ENCODE data around the gene ITIH3. TPM values are rescaled to one million over a fixed set of nuclear protein-coding genes. Genes with fewer than 3 reads are reported as not detected.
A peak's percentile ranks its signal among the peaks of the same experiment; 100 is the strongest.

Gene ITIH3
- total and polyA plus RNA-seq, 2 experiments from 2014 or later, result 63.3 to 66.9 TPM

GRCh38 chr3:52779011-52779836 lies 15.4 kb upstream of the ITIH3 start:
- TF ChIP-seq CTCF (IDR thresholded peaks at IDR 0.05; ENCODE audit: poor library complexity), result no peak
- TF ChIP-seq EZH2phosphoT487 (IDR thresholded peaks at IDR 0.05; ENCODE audit: low read depth, severe bottlenecking, unreplicated experiment), result no peak
- no peak for TF ChIP-seq EZH2 (IDR thresholded peaks at IDR 0.05; ENCODE audit: borderline replicate concordance)
- H3K27me3 ChIP-seq, result no peaks in the 10 kb centered on the region
- no peak for DNase-seq (ENCODE audit: low spot score)

GRCh38 chr3:52779837-52780585 lies 14.6 kb upstream of the ITIH3 start:
- H3K4me3 ChIP-seq, result no peak overlapping the region
- no peaks in the 10 kb centered on the region for H3K27me3 ChIP-seq
- peak; percentile 1 for DNase-seq (ENCODE audit: low spot score)
- no peak overlapping the region for H3K27ac ChIP-seq
- no peaks in the 10 kb centered on the region for H3K79me2 ChIP-seq
- H3K4me1 ChIP-seq (ENCODE audit: insufficient read depth), result peaks cover 16% of the 10 kb centered on the region
- H4K20me1 ChIP-seq (ENCODE audit: insufficient read depth, poor library complexity, severe bottlenecking), result no peaks in the 10 kb centered on the region
- H3K36me3 ChIP-seq (replicated peaks; ENCODE audit: insufficient read depth, low read depth), result no peaks in the 10 kb centered on the region
- H3K9me3 ChIP-seq (ENCODE audit: low read depth), result no peaks in the 10 kb centered on the region
- no peaks in the 10 kb centered on the region for H3K9me2 ChIP-seq (replicated peaks; ENCODE audit: insufficient read depth)
- 96% methylated on average over 8 of the region's 8 CpGs for WGBS (ENCODE audit: low lambda C conversion rate, missing lambda C conversion rate)
- no peak overlapping the region for H2AFZ ChIP-seq
- H3K4me2 ChIP-seq, result no peak overlapping the region
- TF ChIP-seq EZH2phosphoT487 (IDR thresholded peaks at IDR 0.05; ENCODE audit: low read depth, severe bottlenecking, unreplicated experiment) (no peak), CTCF (IDR thresholded peaks at IDR 0.05; ENCODE audit: poor library complexity) (no peak)

More at GRCh38 chr3:52779011-52779836, 15.4 kb upstream of the ITIH3 start:
- Histone ChIP-seq H2AFZ (no peak overlapping the region), H3K79me2 (no peaks in the 10 kb centered on the region), H4K20me1 (ENCODE audit: insufficient read depth, poor library complexity, severe bottlenecking) (no peaks in the 10 kb centered on the region), H3K9me3 (ENCODE audit: low read depth) (no peaks in the 10 kb centered on the region), H3K4me1 (ENCODE audit: insufficient read depth) (peaks cover 19% of the 10 kb centered on the region), H3K4me3 (no peak overlapping the region), H3K27ac (no peak overlapping the region), H3K36me3 (replicated peaks; ENCODE audit: insufficient read depth, low read depth) (no peaks in the 10 kb centered on the region), H3K4me2 (no peak overlapping the region), H3K9me2 (replicated peaks; ENCODE audit: insufficient read depth) (no peaks in the 10 kb centered on the region)
- 91% methylated on average over 11 of the region's 11 CpGs for WGBS (ENCODE audit: low lambda C conversion rate, missing lambda C conversion rate)

GRCh38 chr3:52781741-52782140 lies 12.9 kb upstream of the ITIH3 start:
- H4K20me1 ChIP-seq (ENCODE audit: insufficient read depth, poor library complexity, severe bottlenecking), result no peaks in the 10 kb centered on the region
- H3K4me2 ChIP-seq, result no peak overlapping the region
- H3K4me3 ChIP-seq, result no peak overlapping the region
- H3K27ac ChIP-seq, result no peak overlapping the region
- H3K9me3 ChIP-seq (ENCODE audit: low read depth), result no peaks in the 10 kb centered on the region
- DNase-seq (ENCODE audit: low spot score), result no peak
- 76% methylated on average over 13 of the region's 13 CpGs for WGBS (ENCODE audit: low lambda C conversion rate, missing lambda C conversion rate)
- no peaks in the 10 kb centered on the region for H3K79me2 ChIP-seq
- H2AFZ ChIP-seq, result no peak overlapping the region
- no peaks in the 10 kb centered on the region for H3K4me1 ChIP-seq (ENCODE audit: insufficient read depth)
- H3K27me3 ChIP-seq, result no peaks in the 10 kb centered on the region
- H3K9me2 ChIP-seq (replicated peaks; ENCODE audit: insufficient read depth), result no peaks in the 10 kb centered on the region
- H3K36me3 ChIP-seq (replicated peaks; ENCODE audit: insufficient read depth, low read depth), result no peaks in the 10 kb centered on the region
- no peak for TF ChIP-seq CTCF (IDR thresholded peaks at IDR 0.05; ENCODE audit: poor library complexity)
